Activated CD8-positive, alpha-beta memory T cell treated with anti-CD3 and anti-CD28 coated beads, Interleukin-2, amount 50 U/mL, for 48 hours (primary cell): Measurements from ENCODE around the gene CDS1.
"Not testable (repeated sequence)": the region's sequence is repeated elsewhere in the genome, so short reads cannot be mapped to it uniquely, and the experiment has no call there.

ENCODE experiments used
- DNase-seq: peaks from one replicate; pipeline ENCODE4 v3.0.0-alpha.2; 2020

The CDS1 gene

GRCh38 chr4:84614891-84615290 lies 32.0 kb downstream of the CDS1 start:
- DNase-seq, result no peak

- DNase-seq, result no peak
Observed at GRCh38 chr4:84615355-84615754, 32.4 kb downstream of the CDS1 start.

GRCh38 chr4:84622959-84623358 lies 40.0 kb downstream of the CDS1 start:
- no peak for DNase-seq

GRCh38 chr4:84623661-84624060 lies 40.7 kb downstream of the CDS1 start:
- no peak for DNase-seq

GRCh38 chr4:84626673-84627072 lies 43.7 kb downstream of the CDS1 start:
- no peak for DNase-seq

- DNase-seq, result no peak
Observed at GRCh38 chr4:84631573-84631972, 48.6 kb downstream of the CDS1 start.

DNA sequence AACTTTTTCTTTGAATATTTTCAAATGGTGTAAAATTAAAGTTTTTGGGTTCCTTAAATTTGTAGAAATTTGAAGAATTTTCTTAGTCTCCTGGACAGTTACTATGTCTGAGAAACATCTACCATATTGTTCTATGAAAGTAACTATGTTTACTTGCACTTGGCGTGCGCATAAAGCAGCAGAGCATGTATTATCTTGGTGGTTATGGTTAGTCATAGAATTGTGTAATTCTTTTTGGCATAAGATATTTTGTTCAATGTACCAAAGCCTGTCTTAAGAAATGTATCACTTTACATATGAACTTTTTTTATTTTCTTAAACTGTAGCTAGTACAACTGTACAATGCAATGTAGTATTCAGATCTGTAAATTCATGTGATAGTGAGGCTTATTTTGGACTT lies 49.2 kb downstream of the CDS1 start:
- no peak for DNase-seq

DNA sequence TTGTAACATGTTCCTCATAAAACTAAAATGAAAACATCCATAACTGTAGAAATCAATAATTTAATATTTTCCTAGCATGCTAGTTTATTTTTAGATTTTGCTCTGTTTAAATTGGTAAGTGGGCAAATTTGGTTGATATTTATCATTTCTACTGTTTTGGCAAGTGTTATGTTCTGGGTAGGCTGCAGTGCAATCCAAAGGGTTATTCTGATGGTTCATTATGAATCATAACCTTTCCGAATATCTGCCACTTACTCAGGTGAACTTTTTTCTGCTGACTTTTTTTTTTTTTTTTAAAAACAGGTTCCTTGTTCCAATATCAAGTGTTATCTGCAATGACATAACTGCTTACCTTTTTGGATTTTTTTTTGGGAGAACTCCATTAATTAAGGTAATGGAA lies 52.0 kb downstream of the CDS1 start:
- no peak for DNase-seq

- DNase-seq, result no peak
Observed at GRCh38 chr4:84638092-84638491, 55.2 kb downstream of the CDS1 start.

DNA sequence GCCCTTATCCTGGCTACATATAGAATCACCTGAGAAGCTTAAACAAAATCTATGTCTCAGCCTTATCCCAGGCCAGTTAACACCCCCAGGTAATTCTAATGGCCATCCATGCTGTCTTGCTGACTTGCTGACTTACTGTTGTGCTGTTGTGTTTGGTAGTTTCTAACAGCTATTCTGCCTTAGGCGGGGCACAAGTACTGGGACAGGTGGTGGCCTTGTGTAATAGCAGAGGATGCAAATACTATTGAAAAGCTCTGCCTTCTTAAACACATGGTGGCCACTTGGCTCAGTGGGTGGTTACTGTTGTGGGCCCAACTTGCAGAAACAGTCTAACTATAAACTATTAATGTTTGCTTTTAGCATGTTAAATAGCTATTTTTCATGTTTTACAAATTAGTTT lies 56.2 kb downstream of the CDS1 start:
- no peak for DNase-seq

DNA sequence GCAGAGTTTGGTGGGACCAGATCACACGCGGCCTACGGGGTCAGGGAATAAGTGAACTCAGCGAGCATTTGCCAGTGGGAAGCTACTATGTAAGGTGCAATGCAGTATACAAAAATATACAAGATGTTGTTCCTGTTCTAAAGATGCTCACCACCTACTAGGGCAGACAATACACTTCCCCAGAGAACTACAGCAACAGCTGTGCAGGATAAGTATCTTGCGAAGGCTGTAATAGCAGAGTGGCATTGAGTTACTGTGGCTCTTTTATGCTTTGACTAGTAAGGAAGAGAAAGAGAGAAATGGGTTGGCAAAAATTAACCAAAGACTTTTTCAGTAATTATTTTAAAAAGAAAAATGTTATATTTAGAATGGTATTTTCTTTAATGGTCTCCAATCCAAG lies 61.2 kb downstream of the CDS1 start:
- DNase-seq, result no peak

DNA sequence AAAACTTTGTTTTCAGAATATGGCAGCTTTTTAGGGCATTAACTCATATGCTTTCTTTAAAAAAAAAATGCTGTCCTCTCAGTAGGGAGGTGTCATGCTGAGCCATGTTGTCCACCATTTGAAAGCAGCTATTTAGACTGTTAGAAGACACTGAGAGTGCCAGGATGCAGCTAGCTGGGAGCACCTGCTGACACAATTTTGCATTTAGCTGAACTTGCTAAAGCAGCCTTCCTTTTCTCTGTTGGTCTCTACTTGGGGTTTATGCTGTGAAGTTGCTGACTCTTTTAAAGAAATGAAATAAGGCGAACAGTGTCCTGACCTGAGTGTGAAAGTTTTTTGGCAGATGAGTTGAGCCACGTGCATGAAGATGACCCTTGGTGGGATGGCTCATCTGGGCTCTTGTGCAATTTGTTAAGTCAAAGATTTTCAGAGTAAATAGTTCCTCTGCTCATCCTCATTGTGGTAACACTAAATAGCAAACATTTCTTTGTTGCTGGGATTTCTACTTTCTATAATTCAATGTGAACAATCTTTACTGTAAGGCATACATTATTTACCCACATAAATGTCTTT lies 64.5 kb downstream of the CDS1 start:
- no peak for DNase-seq

DNA sequence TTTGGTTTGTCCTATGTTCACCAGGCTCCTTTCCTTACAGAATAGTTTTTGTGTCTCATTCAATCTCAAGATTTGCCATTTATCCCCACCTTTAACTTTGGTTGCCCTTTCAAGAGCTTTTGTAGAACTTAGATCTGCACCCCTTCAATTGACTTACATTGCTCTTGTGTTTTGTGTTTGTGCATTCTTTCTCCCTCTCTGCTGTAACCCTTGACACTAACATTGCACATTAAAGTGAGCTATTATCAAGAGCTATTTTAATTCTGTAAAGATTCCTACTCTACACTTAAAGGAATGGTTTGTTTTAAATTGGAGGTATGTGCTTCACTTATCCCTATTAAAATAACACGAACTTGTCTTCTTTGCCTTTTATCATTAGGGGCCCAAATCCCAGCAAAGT lies 65.3 kb downstream of the CDS1 start:
- DNase-seq, result no peak

- DNase-seq, result no peak
Observed at GRCh38 chr4:84648863-84649647, 66.1 kb downstream of the CDS1 start.

- DNase-seq, result no peak
Observed at GRCh38 chr4:84651499-84651898, 68.6 kb downstream of the CDS1 start.

GRCh38 chr4:84652478-84652877 lies 69.6 kb downstream of the CDS1 start:
- DNase-seq, result no peak

DNA sequence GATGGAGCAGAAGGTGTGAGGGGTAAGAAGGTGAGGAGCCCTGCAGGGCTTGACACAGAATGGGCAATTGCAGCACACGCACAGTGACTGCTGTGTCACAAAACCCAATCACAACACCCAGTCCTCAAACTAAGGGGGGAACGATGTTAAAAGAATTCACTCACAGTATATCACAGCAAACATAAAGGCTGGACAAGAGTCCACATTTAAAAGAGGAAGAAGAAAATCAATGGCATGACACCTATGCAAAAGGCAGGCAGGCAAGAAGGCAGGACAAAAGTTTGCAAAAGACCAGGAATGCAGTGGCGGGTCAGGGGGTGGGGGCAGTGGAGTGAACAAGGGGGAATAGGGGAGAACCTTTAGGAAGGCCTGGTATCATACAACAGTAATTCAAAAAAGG lies 77.7 kb downstream of the CDS1 start:
- no peak for DNase-seq

DNA sequence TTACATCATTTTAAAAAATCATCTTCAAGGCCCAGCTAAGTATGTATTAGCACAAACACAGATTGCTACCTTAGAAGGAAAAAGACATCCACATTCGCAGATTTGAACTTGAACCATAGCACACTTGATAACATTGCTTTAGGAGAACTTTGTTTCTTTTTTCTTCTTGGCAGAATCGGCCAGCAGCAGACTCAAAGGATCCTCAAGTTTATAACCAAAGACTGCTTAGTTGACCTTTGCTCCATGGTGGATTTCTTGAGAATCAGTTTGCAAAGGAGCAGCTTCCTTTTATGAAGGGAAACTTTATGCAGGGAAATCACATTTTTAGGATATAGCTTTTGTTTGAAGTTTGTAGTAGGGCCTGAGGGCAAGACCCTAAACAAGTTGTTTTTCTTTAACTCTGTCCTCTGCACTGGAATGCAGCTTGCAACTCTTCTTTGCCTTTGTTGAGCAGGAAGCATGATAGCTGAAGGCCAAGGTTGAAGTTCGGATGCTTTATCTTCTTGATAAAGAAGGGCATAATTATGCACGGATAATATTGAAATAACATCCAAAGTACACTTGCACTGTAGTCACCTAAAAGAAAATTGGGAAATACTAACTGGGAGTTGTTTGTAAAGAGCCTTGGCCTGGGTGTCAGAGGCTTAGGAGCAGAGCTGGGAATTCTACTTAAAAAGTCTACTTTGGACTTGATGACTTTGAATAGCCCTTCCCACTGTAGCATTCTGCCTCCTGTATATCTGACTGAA lies 78.4 kb downstream of the CDS1 start:
- DNase-seq, result no peak

DNA sequence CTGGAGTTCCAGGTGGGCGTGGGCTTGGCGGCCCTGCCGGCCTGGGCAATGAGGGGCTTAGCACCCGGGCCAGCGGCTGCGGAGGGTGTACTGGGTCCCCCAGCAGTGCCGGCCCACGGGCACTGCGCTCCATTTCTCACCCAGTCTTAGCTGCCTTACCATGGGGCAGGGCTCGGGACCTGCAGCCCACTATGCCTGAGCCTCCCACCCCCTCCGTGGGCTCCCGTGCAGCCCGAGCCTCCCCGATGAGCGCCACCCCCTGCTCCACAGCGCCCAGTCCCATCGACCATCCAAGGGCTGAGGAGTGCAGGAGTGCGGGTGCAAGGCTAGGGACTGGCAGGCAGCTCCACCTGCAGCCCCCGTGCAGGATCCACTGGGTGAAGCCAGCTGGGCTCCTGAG lies 81.8 kb downstream of the CDS1 start:
- DNase-seq, result not testable (repeated sequence)

DNA sequence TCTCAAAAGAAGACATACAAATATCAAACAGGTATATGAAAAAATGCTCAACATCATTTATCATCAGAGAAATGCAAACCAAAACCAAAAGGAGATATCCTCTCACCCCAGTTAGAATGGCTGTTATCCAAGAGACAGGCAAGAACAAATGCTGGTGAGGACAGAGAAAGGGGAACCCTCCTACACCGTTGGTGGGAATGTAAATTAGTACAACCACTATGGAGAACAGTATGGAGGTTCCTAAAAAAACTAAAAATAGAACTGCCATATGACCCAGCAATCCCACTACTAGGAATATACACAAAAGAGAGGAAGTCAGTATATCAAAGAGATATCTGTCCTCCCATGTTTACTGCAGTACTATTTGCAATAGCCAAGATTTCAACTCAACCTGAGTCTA lies 83.5 kb downstream of the CDS1 start:
- no peak for DNase-seq

GRCh38 chr4:84669201-84669600 lies 86.3 kb downstream of the CDS1 start:
- DNase-seq, result no peak

DNA sequence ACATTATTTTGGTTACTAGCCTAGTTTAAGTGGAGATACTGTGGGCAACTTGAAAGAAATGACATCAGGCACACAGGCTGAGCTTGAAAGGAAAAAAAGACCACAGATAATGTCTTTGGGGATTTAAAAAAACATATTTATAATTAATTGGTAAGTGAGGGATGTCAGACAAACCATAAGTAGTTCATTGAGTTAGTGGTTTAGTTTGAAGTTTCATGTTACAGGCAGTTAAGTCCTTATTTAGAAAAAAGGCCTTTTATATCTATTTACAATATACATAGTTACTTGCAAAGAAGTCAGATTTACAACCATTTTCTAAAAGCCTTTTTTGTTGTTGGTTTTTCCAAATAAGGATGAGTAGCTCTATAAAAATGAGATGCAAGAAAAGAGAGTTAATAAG lies 89.2 kb downstream of the CDS1 start:
- DNase-seq, result no peak

- DNase-seq, result no peak
Observed at GRCh38 chr4:84673475-84674240, 90.7 kb downstream of the CDS1 start.
